Nephron progenitor cell (in vitro differentiated cells): ENCODE data around the gene RNF34.

Experiments used
- DNase-seq: peaks from one replicate; pipeline ENCODE4 v3.0.0; 2021
- H3K27ac Mint-ChIP-seq: 2 replicates; pipeline ENCODE4 v1.8.0; 2021; ENCODE audit warnings: mild to moderate bottlenecking, moderate library complexity, mixed read lengths
- H3K27me3 Mint-ChIP-seq: 2 replicates; pipeline ENCODE4 v1.8.0; 2021; ENCODE audit warnings: mild to moderate bottlenecking, low read depth, mixed read lengths; ENCODE audit not compliant: poor library complexity
- H3K36me3 Mint-ChIP-seq: 2 replicates; pipeline ENCODE4 v1.8.0; 2021; ENCODE audit warnings: low read depth, mixed read lengths
- H3K4me1 Mint-ChIP-seq: 2 replicates; pipeline ENCODE4 v1.8.0; 2021; ENCODE audit warnings: mixed read lengths
- H3K4me3 Mint-ChIP-seq: 2 replicates; pipeline ENCODE4 v1.8.0; 2021; ENCODE audit warnings: mild to moderate bottlenecking, moderate library complexity, mixed read lengths
- H3K9me3 Mint-ChIP-seq: 2 replicates; pipeline ENCODE4 v1.8.0; 2021; ENCODE audit warnings: mild to moderate bottlenecking, moderate library complexity, mixed read lengths
- CTCF ChIP-seq: fragments of 200-600 bp; sonication (generic); IDR thresholded peaks from 2 replicates; pipeline ENCODE4 v1.5.0; 2021; ENCODE audit warnings: antibody characterized with exemption

RNF34 gene

GRCh38 chr12:121400332-121401139 lies 618 bp downstream of the RNF34 start:
- Mint-ChIP-seq H3K27ac (peak overlapping the region; percentile 97), H3K9me3 (peaks cover 4% of the 10 kb centered on the region), H3K36me3 (peaks cover 21% of the 10 kb centered on the region), H3K27me3 (peaks cover 2% of the 10 kb centered on the region), H3K4me1 (peaks cover 39% of the 10 kb centered on the region), H3K4me3 (peak overlapping the region; percentile 89)
- DNase-seq: peak; percentile 55
- TF ChIP-seq CTCF: no peak

GRCh38 chr12:121403721-121404120 lies 3.8 kb downstream of the RNF34 start:
- Mint-ChIP-seq H3K4me3 (no peak overlapping the region), H3K27me3 (peaks cover 2% of the 10 kb centered on the region), H3K27ac (no peak overlapping the region), H3K36me3 (peaks cover 44% of the 10 kb centered on the region), H3K4me1 (peaks cover 34% of the 10 kb centered on the region), H3K9me3 (no peaks in the 10 kb centered on the region)
- DNase-seq: no peak
- no peak for TF ChIP-seq CTCF

DNA sequence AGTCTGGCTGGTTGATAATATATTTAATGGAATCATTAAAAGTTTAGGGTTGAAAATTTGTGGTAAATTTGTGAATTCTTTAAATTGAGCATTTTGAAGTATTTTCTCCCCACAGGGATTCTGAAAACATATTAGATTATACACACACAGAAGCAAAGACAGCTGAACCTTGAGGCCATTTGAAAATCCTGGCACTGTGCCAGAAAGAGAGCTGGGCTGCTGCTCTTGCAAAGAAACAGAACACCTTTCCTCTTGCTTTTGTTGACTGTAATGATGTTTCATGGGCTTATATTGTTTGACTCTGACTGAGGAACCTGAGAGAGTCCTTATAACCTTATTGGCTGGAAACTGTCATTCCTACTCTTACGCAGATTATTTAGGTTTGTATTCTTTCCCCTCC lies 4.8 kb downstream of the RNF34 start:
- Mint-ChIP-seq H3K27ac (peak overlapping the region; percentile 87), H3K4me1 (peaks cover 27% of the 10 kb centered on the region), H3K36me3 (peaks cover 46% of the 10 kb centered on the region), H3K27me3 (peaks cover 2% of the 10 kb centered on the region), H3K9me3 (no peaks in the 10 kb centered on the region), H3K4me3 (no peak overlapping the region)
- TF ChIP-seq CTCF: no peak
- DNase-seq: no peak

DNA sequence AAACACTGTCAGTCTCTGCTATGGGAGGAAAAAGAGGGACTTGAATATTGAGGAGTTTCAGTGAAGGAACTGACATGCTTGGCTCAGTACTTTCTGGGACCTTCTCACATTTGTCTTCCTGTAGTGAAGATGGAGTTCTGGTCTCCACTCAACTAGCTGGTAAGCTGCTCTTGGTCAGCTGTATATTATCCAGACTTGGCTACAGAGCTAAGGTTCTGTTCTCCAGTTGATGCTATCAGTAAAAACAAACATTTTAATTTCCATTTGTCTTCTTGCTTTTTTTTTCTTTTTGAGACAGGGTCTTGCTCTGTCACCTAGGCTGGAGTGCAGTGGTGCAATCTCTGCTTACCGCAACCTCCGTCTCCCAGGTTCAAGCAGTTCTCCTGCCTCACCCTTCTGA lies 5.3 kb downstream of the RNF34 start:
- DNase-seq: no peak
- TF ChIP-seq CTCF: no peak
- H3K9me3 Mint-ChIP-seq: no peaks in the 10 kb centered on the region

GRCh38 chr12:121413917-121414316 lies 14.0 kb downstream of the RNF34 start:
- peak overlapping the region; percentile 32 for H3K27ac Mint-ChIP-seq
- no peak overlapping the region for H3K4me3 Mint-ChIP-seq
- peaks cover 51% of the 10 kb centered on the region for H3K36me3 Mint-ChIP-seq
- H3K4me1 Mint-ChIP-seq: peaks cover 23% of the 10 kb centered on the region
- no peak for TF ChIP-seq CTCF
- DNase-seq: no peak
- peaks cover 2% of the 10 kb centered on the region for H3K27me3 Mint-ChIP-seq
- H3K9me3 Mint-ChIP-seq: no peaks in the 10 kb centered on the region

More for the DNA sequence above, 5.3 kb downstream of the RNF34 start:
- H3K4me3 Mint-ChIP-seq: no peak overlapping the region
- H3K4me1 Mint-ChIP-seq: peaks cover 26% of the 10 kb centered on the region
- H3K27me3 Mint-ChIP-seq: peaks cover 2% of the 10 kb centered on the region
- peak overlapping the region; percentile 87 for H3K27ac Mint-ChIP-seq
- peaks cover 46% of the 10 kb centered on the region for H3K36me3 Mint-ChIP-seq

DNA sequence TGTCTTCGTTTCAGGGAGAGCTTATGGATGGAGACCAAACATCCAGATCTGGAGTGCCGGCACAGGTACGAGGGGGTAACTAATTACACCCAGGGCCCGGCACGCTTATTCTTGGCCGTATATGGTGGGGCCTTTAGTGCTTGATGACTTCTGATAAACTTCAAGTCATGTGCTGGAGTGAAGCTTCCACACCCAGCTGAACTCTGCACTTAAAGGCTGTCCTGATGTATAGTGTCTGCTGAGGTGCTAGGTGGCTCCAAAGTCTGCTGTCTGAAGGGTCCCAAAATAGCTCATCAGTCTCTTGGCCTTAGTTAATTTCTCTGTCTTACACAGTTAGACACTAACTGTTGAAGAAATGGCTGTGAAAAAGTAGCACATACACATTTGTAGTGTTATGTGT lies 17.9 kb downstream of the RNF34 start:
- no peak overlapping the region for H3K4me3 Mint-ChIP-seq
- no peak for DNase-seq
- peaks cover 20% of the 10 kb centered on the region for H3K4me1 Mint-ChIP-seq
- H3K27ac Mint-ChIP-seq: peak overlapping the region; percentile 78
- no peaks in the 10 kb centered on the region for H3K9me3 Mint-ChIP-seq
- no peaks in the 10 kb centered on the region for H3K27me3 Mint-ChIP-seq
- no peak for TF ChIP-seq CTCF
- peaks cover 67% of the 10 kb centered on the region for H3K36me3 Mint-ChIP-seq
